Spleen (tissue), 11 donors: ENCODE data around the gene GRID2. TPM values are rescaled to one million over a fixed set of nuclear protein-coding genes. Genes with fewer than 3 reads are reported as not detected.

ENCODE experiments used
- DNase-seq: peaks from one replicate; pipeline ENCODE4 v3.0.0-alpha.2; 2020
- H3K27ac ChIP-seq, 8 donors: fragments of 200-600 bp; sonication (generic) in 7 of 8; 1 replicate in 4 of 8; 2 replicates in 4 of 8; pipeline versions ENCODE4 v1.5.0 to v1.8.0; 2016 to 2021; ENCODE audit warnings: inconsistent platforms in 4 of 8, mild to moderate bottlenecking in 4 of 8, moderate library complexity in 1 of 8
- H3K27me3 ChIP-seq, 7 donors: fragments of 200-600 bp; sonication (generic) in 6 of 7; replicated peaks in 1 of 7; 1 replicate in 4 of 7; 2 replicates in 3 of 7; pipeline versions ENCODE4 v1.5.0 to v1.8.0; 2016 to 2021; ENCODE audit warnings: inconsistent platforms in 3 of 7, mild to moderate bottlenecking in 1 of 7
- H3K36me3 ChIP-seq, 6 donors: fragments of 200-600 bp; sonication (generic) in 5 of 6; 1 replicate in 4 of 6; 2 replicates in 2 of 6; pipeline versions ENCODE4 v1.5.0 to v1.8.0; 2016 to 2021; ENCODE audit warnings: inconsistent platforms in 2 of 6
- H3K4me1 ChIP-seq, 6 donors: fragments of 200-600 bp; sonication (generic) in 5 of 6; 1 replicate in 3 of 6; 2 replicates in 3 of 6; pipeline versions ENCODE4 v1.5.0 to v1.8.0; 2016 to 2021; ENCODE audit warnings: inconsistent platforms in 3 of 6
- H3K4me3 ChIP-seq, 8 donors: fragments of 200-600 bp; sonication (generic) in 7 of 8; 1 replicate in 4 of 8; 2 replicates in 4 of 8; pipeline versions ENCODE4 v1.5.0 to v1.8.0; 2016 to 2021; ENCODE audit warnings: inconsistent platforms in 4 of 8, mild to moderate bottlenecking in 4 of 8, moderate library complexity in 2 of 8
- H3K9me3 ChIP-seq, 8 donors: fragments of 200-600 bp; sonication (generic) in 7 of 8; 1 replicate in 4 of 8; 2 replicates in 4 of 8; pipeline versions ENCODE4 v1.5.0 to v1.8.0; 2016 to 2021; ENCODE audit warnings: inconsistent platforms in 4 of 8
- CTCF ChIP-seq, 11 experiments: fragments of 200-600 bp in 7 of 11; fragments of 450-650 bp in 4 of 11; sonication (generic) in 4 of 11; IDR thresholded peaks in 8 of 11; conservative IDR thresholded peaks in 3 of 11; 1 replicate in 7 of 11; 2 replicates in 4 of 11; pipeline versions ENCODE4 v1.4.0 to v1.8.0; 2016 to 2021; ENCODE audit warnings: antibody characterized with exemption in 11 of 11, inconsistent platforms in 4 of 11, mild to moderate bottlenecking in 1 of 11
- POLR2A ChIP-seq, 3 donors: fragments of 450-650 bp; IDR thresholded peaks; one replicate each; pipeline ENCODE4 v1.5.1; 2017; ENCODE audit warnings: antibody characterized with exemption in 3 of 3, mild to moderate bottlenecking in 1 of 3
- POLR2AphosphoS5 ChIP-seq, 3 donors: sonication (generic); formaldehyde crosslinking; IDR thresholded peaks; one replicate each; pipeline ENCODE4 v1.5.1; 2017; ENCODE audit warnings: antibody characterized with exemption in 3 of 3
- WGBS, 5 donors: extraction: QIAGEN DNeasy Blood & Tissue Kit in 3 of 5; methylation state at CpG; one replicate each; pipeline versions ENCODE4 v1.1.5 to v1.1.7; 2013 to 2018; 5-methylcytosine and 5-hydroxymethylcytosine counted together
- intact Hi-C: fragments of 100-400 bp; cut with DNase I; formaldehyde crosslinking; loops from one replicate; pipeline ENCODE4 v1.15.0; 2023; ENCODE audit warnings: low total_unique reads
- polyA plus RNA-seq, 3 donors: library from polyadenylated mRNA; stranded (reverse); fragments of 200-250 nt; gene quantifications; one replicate each; pipeline ENCODE4 v1.2.1, GENCODE V29; 2013
- total RNA-seq, 7 donors: library from RNA; depleted of rRNA in 3 of 7; stranded (reverse); fragments of >200 nt in 3 of 7; fragmentation: NEBNext Ultra II Directional in 4 of 7; extraction: Animal tissue kit (Norgen Biotek cat#: 25700) in 4 of 7; gene quantifications; one replicate each; pipeline versions ENCODE4 v1.1.0 to v1.2.1, GENCODE V29; 2016 to 2021
- donor health status: healthy with polysubstance abuse.
- donor health status: DM: no; HTN: no; CAD: no; lungs with moderate emphysema.
- donor health status: DM: no; HTN: no; CAD: no.
- donor health status: Bipolar disorder and iron deficiency.
- donor health status: healthy.
- donor health status: DM: no; HTN: no; CAD: no.
- donor health status: DM: yes; HTN: yes; CAD: no.

The GRID2 gene
- total and polyA plus RNA-seq, 10 donors, result 0.03 to 0.92 (median 0.22) TPM; not detected in 4

- intact Hi-C loops, result no loop called here
Observed at GRCh38 chr4:93169966-93170365, 866.2 kb downstream of the GRID2 start.

GRCh38 chr4:93174598-93174997 is 870.8 kb downstream of the GRID2 start:
- Histone ChIP-seq H3K4me3 (no peak overlapping the region), H3K27ac (no peak overlapping the region), H3K9me3 (no peaks in the 10 kb centered on the region), H3K36me3 (no peaks in the 10 kb centered on the region), H3K4me1 (no peaks in the 10 kb centered on the region), H3K27me3 (no peaks in the 10 kb centered on the region)
- TF ChIP-seq POLR2AphosphoS5 (IDR thresholded peaks at IDR 0.05), result no peak
- TF ChIP-seq POLR2A (IDR thresholded peaks at IDR 0.05), result no peak
- no peak for TF ChIP-seq CTCF (IDR thresholded peaks at IDR 0.05 in 8 of 11, conservative IDR thresholded peaks at IDR 0.05 in 3 of 11)
- intact Hi-C loops, result no loop called here
- WGBS, 5 donors, result 90 to 100% (median 96%) methylated on average over 1 of the region's 1 CpG
- no peak for DNase-seq

More at GRCh38 chr4:93169966-93170365, 866.2 kb downstream of the GRID2 start:
- 82 to 99% (median 93%) methylated on average over 6 of the region's 6 CpGs for WGBS, 5 donors
- TF ChIP-seq POLR2A (IDR thresholded peaks at IDR 0.05) (no peak), POLR2AphosphoS5 (IDR thresholded peaks at IDR 0.05) (no peak), CTCF (IDR thresholded peaks at IDR 0.05 in 8 of 11, conservative IDR thresholded peaks at IDR 0.05 in 3 of 11) (no peak)
- Histone ChIP-seq H3K9me3 (no peaks in the 10 kb centered on the region), H3K4me3 (no peak overlapping the region), H3K36me3 (no peaks in the 10 kb centered on the region), H3K27ac (no peak overlapping the region), H3K4me1 (no peaks in the 10 kb centered on the region), H3K27me3 (no peaks in the 10 kb centered on the region)
- DNase-seq, result no peak

- no peak for DNase-seq
- WGBS, 5 donors, result 64 to 83% (median 70%) methylated on average over 2 of the region's 2 CpGs
- no peak overlapping the region for H3K4me3 ChIP-seq
- TF ChIP-seq POLR2AphosphoS5 (IDR thresholded peaks at IDR 0.05) (no peak), POLR2A (IDR thresholded peaks at IDR 0.05) (no peak), CTCF (IDR thresholded peaks at IDR 0.05 in 8 of 11, conservative IDR thresholded peaks at IDR 0.05 in 3 of 11) (no peak)
- H3K27me3 ChIP-seq, result no peaks in the 10 kb centered on the region
- no peaks in the 10 kb centered on the region for H3K9me3 ChIP-seq
- H3K4me1 ChIP-seq, result no peaks in the 10 kb centered on the region
- no peaks in the 10 kb centered on the region for H3K36me3 ChIP-seq
- intact Hi-C loops, result no loop called here
- no peak overlapping the region for H3K27ac ChIP-seq
Observed at GRCh38 chr4:93178279-93178678, 874.5 kb downstream of the GRID2 start.

- intact Hi-C loops, result no loop called here
- Histone ChIP-seq H3K4me1 (no peaks in the 10 kb centered on the region), H3K27ac (no peak overlapping the region), H3K9me3 (no peaks in the 10 kb centered on the region), H3K4me3 (no peak overlapping the region), H3K36me3 (no peaks in the 10 kb centered on the region), H3K27me3 (no peaks in the 10 kb centered on the region)
- no peak for DNase-seq
- 48 to 68% (median 61%) methylated on average over 2 of the region's 2 CpGs for WGBS, 5 donors
- TF ChIP-seq POLR2A (IDR thresholded peaks at IDR 0.05) (no peak), POLR2AphosphoS5 (IDR thresholded peaks at IDR 0.05) (no peak), CTCF (IDR thresholded peaks at IDR 0.05 in 8 of 11, conservative IDR thresholded peaks at IDR 0.05 in 3 of 11) (no peak)
Observed at GRCh38 chr4:93179044-93179443, 875.3 kb downstream of the GRID2 start.
